ENCODE measurements around the gene FAM174C.
A peak's percentile ranks its signal among the peaks of the same experiment; 100 is the strongest.

The FAM174C gene

GRCh38 chr19:1324806-1325567, 49.7 kb downstream of the FAM174C start:
- H3K9me3 ChIP-seq (ENCODE audit: low read length) = no peaks in the 10 kb centered on the region
- no peaks in the 10 kb centered on the region for H3K36me3 ChIP-seq (ENCODE audit: insufficient read depth, low read length)
- peaks cover 7% of the 10 kb centered on the region for H3K4me1 ChIP-seq (ENCODE audit: insufficient read depth, low read length, severe bottlenecking)
- no peak overlapping the region for H3K9ac ChIP-seq (ENCODE audit: low read length)
- no peaks in the 10 kb centered on the region for H3K79me2 ChIP-seq (ENCODE audit: insufficient read depth, low read length)
- H3F3A ChIP-seq (ENCODE audit: insufficient read depth, low read length) = no peaks in the 10 kb centered on the region
- no peak overlapping the region for H3K27ac ChIP-seq (ENCODE audit: low read depth, low read length, poor library complexity, severe bottlenecking)
- H3K27me3 ChIP-seq (ENCODE audit: insufficient read depth, low read length) = 0 out of 2 replicates have a peak, but pooled peaks cover 11% of the 10 kb centered on the region
- H2AFZ ChIP-seq (ENCODE audit: low read length) = no peak overlapping the region
- TF ChIP-seq EZH2 (IDR thresholded peaks at IDR 0.05; ENCODE audit: borderline replicate concordance, low read length) (no peak), CTCF (IDR thresholded peaks at IDR 0.05; ENCODE audit: low read length) (no peak)
- no peaks in the 10 kb centered on the region for H4K20me1 ChIP-seq (ENCODE audit: insufficient read depth, low read length)
- H3K4me3 ChIP-seq (ENCODE audit: low read depth, low read length, poor library complexity, severe bottlenecking) = no peak overlapping the region
- H3K4me2 ChIP-seq (ENCODE audit: low read length) = no peak overlapping the region
- no peaks in the 10 kb centered on the region for H3K9me2 ChIP-seq (ENCODE audit: low read depth, low read length)

GRCh38 chr19:1325568-1326294, 50.4 kb downstream of the FAM174C start:
- no peaks in the 10 kb centered on the region for H3K36me3 ChIP-seq (ENCODE audit: insufficient read depth, low read length)
- H3K4me2 ChIP-seq (ENCODE audit: low read length) = no peak overlapping the region
- no peaks in the 10 kb centered on the region for H3K9me2 ChIP-seq (ENCODE audit: low read depth, low read length)
- TF ChIP-seq CTCF (IDR thresholded peaks at IDR 0.05; ENCODE audit: low read length) (no peak), EZH2 (IDR thresholded peaks at IDR 0.05; ENCODE audit: borderline replicate concordance, low read length) (no peak)
- H2AFZ ChIP-seq (ENCODE audit: low read length) = no peak overlapping the region
- no peaks in the 10 kb centered on the region for H4K20me1 ChIP-seq (ENCODE audit: insufficient read depth, low read length)
- peaks cover 7% of the 10 kb centered on the region for H3K4me1 ChIP-seq (ENCODE audit: insufficient read depth, low read length, severe bottlenecking)
- no peaks in the 10 kb centered on the region for H3K9me3 ChIP-seq (ENCODE audit: low read length)
- H3K27me3 ChIP-seq (ENCODE audit: insufficient read depth, low read length) = 0 out of 2 replicates have a peak, but pooled peaks cover 11% of the 10 kb centered on the region
- H3K9ac ChIP-seq (ENCODE audit: low read length) = no peak overlapping the region
- H3K27ac ChIP-seq (ENCODE audit: low read depth, low read length, poor library complexity, severe bottlenecking) = no peak overlapping the region
- H3K79me2 ChIP-seq (ENCODE audit: insufficient read depth, low read length) = no peaks in the 10 kb centered on the region
- H3F3A ChIP-seq (ENCODE audit: insufficient read depth, low read length) = no peaks in the 10 kb centered on the region
- H3K4me3 ChIP-seq (ENCODE audit: low read depth, low read length, poor library complexity, severe bottlenecking) = no peak overlapping the region

- no peaks in the 10 kb centered on the region for H3K79me2 ChIP-seq (ENCODE audit: insufficient read depth, low read length)
- peak overlapping the region; percentile 49 for H3K4me3 ChIP-seq (ENCODE audit: low read depth, low read length, poor library complexity, severe bottlenecking)
- H3K9me3 ChIP-seq (ENCODE audit: low read length) = no peaks in the 10 kb centered on the region
- peaks cover 7% of the 10 kb centered on the region for H3K4me1 ChIP-seq (ENCODE audit: insufficient read depth, low read length, severe bottlenecking)
- peaks cover 10% of the 10 kb centered on the region; the same call in 1 of the 2 replicates for H3K27me3 ChIP-seq (ENCODE audit: insufficient read depth, low read length)
- H3K9ac ChIP-seq (ENCODE audit: low read length) = peak overlapping the region; percentile 12; the same call in 1 of the 2 replicates
- no peak overlapping the region for H3K27ac ChIP-seq (ENCODE audit: low read depth, low read length, poor library complexity, severe bottlenecking)
- H3K9me2 ChIP-seq (ENCODE audit: low read depth, low read length) = no peaks in the 10 kb centered on the region
- TF ChIP-seq CTCF (IDR thresholded peaks at IDR 0.05; ENCODE audit: low read length) = no peak
- no peak for TF ChIP-seq EZH2 (IDR thresholded peaks at IDR 0.05; ENCODE audit: borderline replicate concordance, low read length)
- H3K36me3 ChIP-seq (ENCODE audit: insufficient read depth, low read length) = no peaks in the 10 kb centered on the region
- H2AFZ ChIP-seq (ENCODE audit: low read length) = peak overlapping the region; percentile 99
- H4K20me1 ChIP-seq (ENCODE audit: insufficient read depth, low read length) = no peaks in the 10 kb centered on the region
- H3F3A ChIP-seq (ENCODE audit: insufficient read depth, low read length) = no peaks in the 10 kb centered on the region
- peak overlapping the region; percentile 56 for H3K4me2 ChIP-seq (ENCODE audit: low read length)
These were observed 51.8 kb downstream of the FAM174C start for GRCh38 chr19:1327125-1327524.

Measured in OCI-LY1 (cell line).